ENCODE measurements around the gene IFNA4.
A peak's percentile ranks its signal among the peaks of the same experiment; 100 is the strongest.
"Not testable (repeated sequence)": the region's sequence is repeated elsewhere in the genome, so short reads cannot be mapped to it uniquely, and the experiment has no call there.

Gene IFNA4

GRCh38 chr9:21187487-21187886 is at the start of gene IFNA4:
Gene IFNA4 (minus strand): TSS chr9:21187587. CDS start chr9:21187531, 56 bp downstream.
- DNase-seq (ENCODE audit: low read depth) = not testable (repeated sequence)

- DNase-seq (ENCODE audit: low read depth) = not testable (repeated sequence)
Measured at GRCh38 chr9:21236360-21236714, 49.0 kb upstream of the IFNA4 start.

GRCh38 chr9:21235468-21236359 is 48.3 kb upstream of the IFNA4 start:
- not testable (repeated sequence) for DNase-seq (ENCODE audit: low read depth)

GRCh38 chr9:21234153-21234687 is 46.8 kb upstream of the IFNA4 start:
- no peak for DNase-seq (ENCODE audit: low read depth)

- no peak for DNase-seq (ENCODE audit: low read depth)
Measured at GRCh38 chr9:21233258-21233657, 45.9 kb upstream of the IFNA4 start.

GRCh38 chr9:21228122-21228521 is 40.7 kb upstream of the IFNA4 start, which contains the start of gene IFNA17:
Gene IFNA17 (minus strand): TSS chr9:21228222. CDS start chr9:21228173, 49 bp downstream.
- DNase-seq (ENCODE audit: low read depth) = no peak

GRCh38 chr9:21217211-21217610 is 29.8 kb upstream of the IFNA4 start, which contains the start of gene IFNA16:
Gene IFNA16 (minus strand): TSS chr9:21217311. CDS start chr9:21217305, 6 bp downstream.
- not testable (repeated sequence) for DNase-seq (ENCODE audit: low read depth)

GRCh38 chr9:21213411-21214326 is 26.3 kb upstream of the IFNA4 start:
- not testable (repeated sequence) for DNase-seq (ENCODE audit: low read depth)

GRCh38 chr9:21212160-21212559 is 24.8 kb upstream of the IFNA4 start:
- not testable (repeated sequence) for DNase-seq (ENCODE audit: low read depth)

GRCh38 chr9:21210782-21211181 is 23.4 kb upstream of the IFNA4 start:
- not testable (repeated sequence) for DNase-seq (ENCODE audit: low read depth)

GRCh38 chr9:21210311-21210710 is 22.9 kb upstream of the IFNA4 start:
- no peak for DNase-seq (ENCODE audit: low read depth)

- DNase-seq (ENCODE audit: low read depth) = not testable (repeated sequence)
Measured at GRCh38 chr9:21207043-21207442, 19.7 kb upstream of the IFNA4 start, which contains the start of gene IFNA10. Gene IFNA10 (minus strand): TSS chr9:21207143. CDS start chr9:21207097, 46 bp downstream.

- no peak for DNase-seq (ENCODE audit: low read depth)
Measured at GRCh38 chr9:21205204-21205603, 17.8 kb upstream of the IFNA4 start.

GRCh38 chr9:21202105-21202504 is 14.7 kb upstream of the IFNA4 start, which contains the start of gene IFNA7:
Gene IFNA7 (minus strand): TSS chr9:21202205. CDS start chr9:21202165, 40 bp downstream.
- DNase-seq (ENCODE audit: low read depth) = not testable (repeated sequence)

GRCh38 chr9:21194867-21195776 is 7.7 kb upstream of the IFNA4 start:
- DNase-seq (ENCODE audit: low read depth) = peak; percentile 18

- DNase-seq (ENCODE audit: low read depth) = peak; percentile 7
Measured at GRCh38 chr9:21182810-21183736, 4.3 kb downstream of the IFNA4 start.

GRCh38 chr9:21174671-21175070 is 12.7 kb downstream of the IFNA4 start:
- no peak for DNase-seq (ENCODE audit: low read depth)

GRCh38 chr9:21172156-21172555 is 15.2 kb downstream of the IFNA4 start:
- no peak for DNase-seq (ENCODE audit: low read depth)

- no peak for DNase-seq (ENCODE audit: low read depth)
Measured at GRCh38 chr9:21171351-21171750, 16.0 kb downstream of the IFNA4 start.

- not testable (repeated sequence) for DNase-seq (ENCODE audit: low read depth)
Measured at GRCh38 chr9:21166560-21166959, 20.8 kb downstream of the IFNA4 start, which contains the start of gene IFNA21. Gene IFNA21 (minus strand): TSS chr9:21166660. CDS start chr9:21166612, 48 bp downstream.
